Cardiac fibroblast (primary cell): Measurements from ENCODE around the gene CLP1.

Experiments used
- DNase-seq, 2 donors: peaks; one replicate each; pipeline versions ENCODE4 v3.0.0 to v3.0.0-alpha.2; 2010; ENCODE audit warnings: low read depth in 2 of 2
- H3K4me3 ChIP-seq, 2 donors: replicated peaks in 1 of 2; 1 replicate in 1 of 2; 2 replicates in 1 of 2; pipeline ENCODE4 v1.5.1; 2011; ENCODE audit warnings: low read depth in 2 of 2, low read length in 2 of 2, mild to moderate bottlenecking in 2 of 2, moderate library complexity in 1 of 2
- TF ChIP-seq, protein P1 (sequence below): IDR thresholded peaks from one replicate; pipeline ENCODE4 v1.5.1; 2011; ENCODE audit warnings: low read depth, mild to moderate bottlenecking, low read length, inconsistent platforms

Gene CLP1

DNA sequence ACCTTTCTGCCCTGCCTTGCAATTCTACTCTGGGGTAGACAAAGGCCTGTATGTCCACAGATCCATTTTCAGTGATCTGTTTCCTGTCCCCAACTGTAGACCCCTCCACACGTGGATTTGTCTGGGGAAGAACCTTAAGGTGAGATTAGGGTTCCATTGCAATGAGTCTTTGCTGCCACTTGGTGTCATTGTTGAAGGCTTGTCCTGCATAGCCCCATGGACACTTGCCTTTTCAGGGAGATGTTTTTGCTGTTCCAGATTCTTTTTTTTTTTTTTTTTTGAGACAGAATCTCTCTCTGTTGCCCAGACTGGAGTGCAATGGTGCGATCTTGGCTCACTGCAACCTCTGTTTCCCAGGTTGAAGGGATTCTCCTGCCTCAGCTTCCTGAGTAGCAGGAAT, 38.2 kb upstream of the CLP1 start:
- TF ChIP-seq, protein P1, sequence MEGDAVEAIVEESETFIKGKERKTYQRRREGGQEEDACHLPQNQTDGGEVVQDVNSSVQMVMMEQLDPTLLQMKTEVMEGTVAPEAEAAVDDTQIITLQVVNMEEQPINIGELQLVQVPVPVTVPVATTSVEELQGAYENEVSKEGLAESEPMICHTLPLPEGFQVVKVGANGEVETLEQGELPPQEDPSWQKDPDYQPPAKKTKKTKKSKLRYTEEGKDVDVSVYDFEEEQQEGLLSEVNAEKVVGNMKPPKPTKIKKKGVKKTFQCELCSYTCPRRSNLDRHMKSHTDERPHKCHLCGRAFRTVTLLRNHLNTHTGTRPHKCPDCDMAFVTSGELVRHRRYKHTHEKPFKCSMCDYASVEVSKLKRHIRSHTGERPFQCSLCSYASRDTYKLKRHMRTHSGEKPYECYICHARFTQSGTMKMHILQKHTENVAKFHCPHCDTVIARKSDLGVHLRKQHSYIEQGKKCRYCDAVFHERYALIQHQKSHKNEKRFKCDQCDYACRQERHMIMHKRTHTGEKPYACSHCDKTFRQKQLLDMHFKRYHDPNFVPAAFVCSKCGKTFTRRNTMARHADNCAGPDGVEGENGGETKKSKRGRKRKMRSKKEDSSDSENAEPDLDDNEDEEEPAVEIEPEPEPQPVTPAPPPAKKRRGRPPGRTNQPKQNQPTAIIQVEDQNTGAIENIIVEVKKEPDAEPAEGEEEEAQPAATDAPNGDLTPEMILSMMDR, result peak; percentile 28
- no peak overlapping the region for H3K4me3 ChIP-seq
- no peak for DNase-seq

DNA sequence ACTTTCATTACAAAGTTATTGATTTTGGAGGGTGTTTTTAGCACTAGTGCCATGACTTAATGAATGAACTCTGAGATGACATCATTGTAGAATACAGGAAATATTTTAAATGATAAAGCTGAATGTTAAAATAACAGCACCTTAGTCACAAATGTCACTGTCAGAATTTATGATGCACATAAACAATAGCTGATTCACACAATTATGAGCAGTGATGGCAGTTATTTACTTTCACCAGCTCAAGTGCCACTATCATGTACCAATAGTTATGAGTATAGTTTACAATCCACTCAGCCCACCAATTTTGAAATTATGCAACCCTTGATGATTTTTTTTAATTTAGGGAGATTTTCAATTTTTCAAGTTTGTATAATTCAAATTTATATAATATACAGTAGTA, 37.1 kb upstream of the CLP1 start:
- TF ChIP-seq, protein P1, result no peak
- no peak overlapping the region for H3K4me3 ChIP-seq
- DNase-seq, result no peak

- TF ChIP-seq, protein P1, result no peak
Observed at GRCh38 chr11:57622263-57622662, 35.3 kb upstream of the CLP1 start.

DNA sequence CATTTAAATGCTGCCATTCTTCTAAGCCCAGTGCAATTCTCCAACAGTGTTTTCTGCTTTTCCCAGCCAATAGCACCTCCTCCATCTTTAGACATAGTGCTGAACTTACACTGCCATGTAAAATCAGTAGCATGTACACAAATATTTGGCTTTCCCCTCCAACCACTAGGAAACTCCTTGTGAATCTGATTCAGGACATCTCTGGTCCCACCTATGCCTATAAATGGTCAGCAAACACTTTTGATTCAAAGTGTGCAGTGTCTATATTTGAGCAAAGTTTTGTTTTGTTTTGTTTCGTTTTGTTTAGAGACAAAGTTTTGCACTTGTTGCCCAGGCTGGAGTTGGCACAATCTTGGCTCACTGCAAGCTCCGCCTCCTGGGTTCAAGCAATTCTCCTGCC, 32.7 kb upstream of the CLP1 start:
- TF ChIP-seq, protein P1, result no peak
- H3K4me3 ChIP-seq, result no peak overlapping the region
- DNase-seq, result no peak

More at GRCh38 chr11:57622263-57622662, 35.3 kb upstream of the CLP1 start:
- no peak overlapping the region for H3K4me3 ChIP-seq
- no peak for DNase-seq

DNA sequence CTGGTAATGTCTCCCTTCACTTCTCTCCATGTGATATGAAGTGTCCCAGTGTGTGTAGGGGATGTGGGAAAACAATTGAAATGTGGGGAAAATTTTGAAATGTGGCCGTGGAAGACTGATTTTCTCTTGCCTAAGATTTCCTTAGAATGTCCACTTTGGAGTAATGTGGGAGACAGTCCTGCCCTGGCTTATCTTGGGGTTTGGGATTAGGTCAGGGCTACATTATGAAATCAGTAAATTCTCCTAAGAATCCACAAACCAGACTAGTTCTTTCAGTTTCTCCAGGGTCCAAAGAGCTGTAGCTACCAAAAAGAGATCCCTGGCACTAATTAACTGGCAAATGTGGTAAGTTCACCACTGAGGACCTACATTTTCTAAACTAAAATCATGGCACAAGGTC, 30.7 kb upstream of the CLP1 start:
- H3K4me3 ChIP-seq, result no peak overlapping the region
- no peak for DNase-seq
- TF ChIP-seq, protein P1, result no peak

- no peak overlapping the region for H3K4me3 ChIP-seq
- TF ChIP-seq, protein P1, result no peak
- no peak for DNase-seq
Observed at GRCh38 chr11:57630171-57630570, 27.4 kb upstream of the CLP1 start.

DNA sequence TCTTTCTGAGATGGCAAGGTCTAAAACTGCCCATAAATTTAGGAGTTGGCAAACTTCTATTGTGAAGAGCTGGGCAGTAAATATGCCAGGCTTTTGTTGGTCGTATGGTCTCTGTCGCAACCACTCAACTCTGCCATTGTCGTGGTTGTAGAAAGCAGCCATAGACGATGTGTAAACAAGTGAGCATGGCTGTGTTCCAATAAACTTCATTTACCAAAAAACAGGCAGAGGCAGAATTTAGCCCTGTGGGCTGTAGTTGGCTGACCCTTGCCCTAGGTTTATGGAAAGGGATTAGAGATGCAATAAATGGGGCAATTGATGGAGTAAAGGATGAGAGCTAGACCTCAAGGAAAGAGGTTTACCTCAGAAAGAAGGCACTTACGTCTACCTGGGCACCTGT, 25.4 kb upstream of the CLP1 start:
- H3K4me3 ChIP-seq, result no peak overlapping the region
- DNase-seq, result no peak

More for the DNA sequence above, 25.4 kb upstream of the CLP1 start:
- TF ChIP-seq, protein P1, result no peak
